Sigmoid colon (tissue), 7 donors: ENCODE data around the gene PDE4D. TPM values are rescaled to one million over a fixed set of nuclear protein-coding genes. Genes with fewer than 3 reads are reported as not detected.

Source experiments
- DNase-seq: peaks from one replicate; pipeline ENCODE4 v3.0.0-alpha.2; 2019
- H3K27ac ChIP-seq, 4 donors: fragments of 200-600 bp; sonication (generic); one replicate each; pipeline ENCODE4 v1.5.1; 2016 to 2019; ENCODE audit warnings: mild to moderate bottlenecking in 1 of 4
- H3K27me3 ChIP-seq, 3 donors: fragments of 200-600 bp; sonication (generic); one replicate each; pipeline ENCODE4 v1.5.1; 2019; ENCODE audit warnings: mild to moderate bottlenecking in 1 of 3
- H3K36me3 ChIP-seq, 4 donors: fragments of 200-600 bp; sonication (generic); one replicate each; pipeline ENCODE4 v1.5.1; 2016 to 2019
- H3K4me1 ChIP-seq, 4 donors: fragments of 200-600 bp; sonication (generic); one replicate each; pipeline ENCODE4 v1.5.1; 2017 to 2019
- H3K4me3 ChIP-seq, 4 donors: fragments of 200-600 bp; sonication (generic); one replicate each; pipeline ENCODE4 v1.5.1; 2017 to 2019; ENCODE audit warnings: mild to moderate bottlenecking in 2 of 4, moderate library complexity in 1 of 4
- H3K9me3 ChIP-seq, 4 donors: fragments of 200-600 bp in 3 of 4; sonication (generic) in 3 of 4; one replicate each; pipeline versions ENCODE4 v1.5.1 to v1.6.1; 2013 to 2019
- CTCF ChIP-seq, 4 experiments: fragments of 450-650 bp in 3 of 4; fragments of 200-600 bp in 1 of 4; IDR thresholded peaks; one replicate each; pipeline ENCODE4 v1.5.1; 2016 to 2019; ENCODE audit warnings: antibody characterized with exemption in 4 of 4, mild to moderate bottlenecking in 3 of 4, moderate library complexity in 2 of 4
- EP300 ChIP-seq, 4 donors: sonication (generic); formaldehyde crosslinking; IDR thresholded peaks; one replicate each; pipeline ENCODE4 v1.6.1; 2017; ENCODE audit warnings: antibody characterized with exemption in 4 of 4
- POLR2A ChIP-seq, 2 donors: fragments of 450-650 bp; IDR thresholded peaks; one replicate each; pipeline ENCODE4 v1.6.1; 2016; ENCODE audit warnings: antibody characterized with exemption in 2 of 2, mild to moderate bottlenecking in 2 of 2, moderate library complexity in 2 of 2
- POLR2AphosphoS5 ChIP-seq, 4 donors: sonication (generic); formaldehyde crosslinking; IDR thresholded peaks; one replicate each; pipeline ENCODE4 v1.6.1; 2017; ENCODE audit warnings: antibody characterized with exemption in 4 of 4
- WGBS, 2 donors: extraction: QIAGEN DNeasy Blood & Tissue Kit; methylation state at CpG; one replicate each; pipeline ENCODE4 v1.1.7; 2013; 5-methylcytosine and 5-hydroxymethylcytosine counted together
- intact Hi-C: fragments of 100-400 bp; cut with DNase I; formaldehyde crosslinking; loops from one replicate; pipeline ENCODE4 v1.15.1; 2023
- polyA plus RNA-seq, 3 donors: library from polyadenylated mRNA; stranded (reverse); fragments of 200-250 nt; gene quantifications; one replicate each; pipeline ENCODE4 v1.2.3, GENCODE V29; 2013
- total RNA-seq, 4 donors: library from RNA; depleted of rRNA; stranded (reverse); fragments of >200 nt; gene quantifications; one replicate each; pipeline ENCODE4 v1.1.0, GENCODE V29; 2016
- donor health status: healthy with polysubstance abuse.
- donor health status: Bipolar disorder and iron deficiency.
- donor health status: healthy.

The PDE4D gene
- total and polyA plus RNA-seq, 7 donors: 6.0 to 289 (median 169) TPM

- no peak for TF ChIP-seq POLR2AphosphoS5 (IDR thresholded peaks at IDR 0.05)
- TF ChIP-seq POLR2A (IDR thresholded peaks at IDR 0.05): no peak
- no peak for TF ChIP-seq EP300 (IDR thresholded peaks at IDR 0.05)
- TF ChIP-seq CTCF (IDR thresholded peaks at IDR 0.05): no peak
- H3K9me3 ChIP-seq: no peaks in the 10 kb centered on the region
- no peak overlapping the region for H3K27ac ChIP-seq
- no peaks in the 10 kb centered on the region for H3K36me3 ChIP-seq
- intact Hi-C loops: no loop called here
- 63 to 71% methylated on average over 5 of the region's 5 CpGs for WGBS, 2 donors
- DNase-seq: no peak
- H3K4me1 ChIP-seq: peaks cover 0 to 25% (median 12%) of the 10 kb centered on the region in 4 donors
- no peaks in the 10 kb centered on the region for H3K27me3 ChIP-seq
- H3K4me3 ChIP-seq: no peak overlapping the region
Observed at GRCh38 chr5:59436364-59437148, 457.0 kb downstream of the PDE4D start.

- Histone ChIP-seq H3K9me3 (no peaks in the 10 kb centered on the region), H3K4me3 (no peak overlapping the region), H3K27ac (no peak overlapping the region), H3K4me1 (peaks cover 0 to 20% (median 11%) of the 10 kb centered on the region in 4 donors), H3K27me3 (no peaks in the 10 kb centered on the region), H3K36me3 (no peaks in the 10 kb centered on the region)
- DNase-seq: no peak
- WGBS, 2 donors: 84 to 94% methylated on average over 1 of the region's 1 CpG
- TF ChIP-seq POLR2A (IDR thresholded peaks at IDR 0.05): no peak
- TF ChIP-seq EP300 (IDR thresholded peaks at IDR 0.05): no peak
- no peak for TF ChIP-seq CTCF (IDR thresholded peaks at IDR 0.05)
- no peak for TF ChIP-seq POLR2AphosphoS5 (IDR thresholded peaks at IDR 0.05)
- intact Hi-C loops: no loop called here
Observed at GRCh38 chr5:59433174-59433573, 460.4 kb downstream of the PDE4D start.

- no peaks in the 10 kb centered on the region for H3K36me3 ChIP-seq
- no peak overlapping the region for H3K4me3 ChIP-seq
- intact Hi-C loops: no loop called here
- no peak for TF ChIP-seq POLR2AphosphoS5 (IDR thresholded peaks at IDR 0.05)
- no peak for TF ChIP-seq CTCF (IDR thresholded peaks at IDR 0.05)
- no peak for TF ChIP-seq EP300 (IDR thresholded peaks at IDR 0.05)
- TF ChIP-seq POLR2A (IDR thresholded peaks at IDR 0.05): no peak
- no peak for DNase-seq
- peaks cover 0 to 4% (median 0%) of the 10 kb centered on the region in 4 donors for H3K4me1 ChIP-seq
- H3K27ac ChIP-seq: no peak overlapping the region
- 97 to 98% methylated on average over 9 of the region's 9 CpGs for WGBS, 2 donors
- no peaks in the 10 kb centered on the region for H3K9me3 ChIP-seq
- H3K27me3 ChIP-seq: no peaks in the 10 kb centered on the region
Observed at GRCh38 chr5:59430066-59430685, 463.4 kb downstream of the PDE4D start.

GRCh38 chr5:59428391-59428790 is 465.1 kb downstream of the PDE4D start:
- intact Hi-C loops: no loop called here
- 88% methylated on average over 2 of the region's 2 CpGs for WGBS, 2 donors

More at GRCh38 chr5:59428391-59428790, 465.1 kb downstream of the PDE4D start:
- no peak for DNase-seq
- no peak overlapping the region for H3K27ac ChIP-seq
- H3K4me3 ChIP-seq: no peak overlapping the region
- no peaks in the 10 kb centered on the region for H3K36me3 ChIP-seq
- peaks cover 0 to 4% (median 1%) of the 10 kb centered on the region in 4 donors for H3K4me1 ChIP-seq
- H3K27me3 ChIP-seq: no peaks in the 10 kb centered on the region
- no peaks in the 10 kb centered on the region for H3K9me3 ChIP-seq
- TF ChIP-seq POLR2A (IDR thresholded peaks at IDR 0.05) (no peak), POLR2AphosphoS5 (IDR thresholded peaks at IDR 0.05) (no peak), CTCF (IDR thresholded peaks at IDR 0.05) (no peak), EP300 (IDR thresholded peaks at IDR 0.05) (no peak)
